Naive thymus-derived CD4-positive, alpha-beta T cell (primary cell): Measurements from ENCODE around the gene OR2L2. TPM values are rescaled to one million over a fixed set of nuclear protein-coding genes. Genes with fewer than 3 reads are reported as not detected.

ENCODE experiments used
- ATAC-seq: fragments of 150-1000 bp; cut with Tn5 transposase; 2 replicates; pipeline ENCODE4 v1.10.0; 2021; ENCODE audit warnings: mild to moderate bottlenecking, moderate library complexity
- CTCF ChIA-PET: fragments of 350-600 bp; sonication (Branson Sonifier 250); formaldehyde crosslinking; loops from one replicate; lab custom pipeline; 2021; ENCODE audit warnings: antibody characterized with exemption; lab: Charles Lee
- POLR2A ChIA-PET: fragments of 350-600 bp; sonication (Branson Sonifier 250); formaldehyde crosslinking; loops from one replicate; lab custom pipeline; 2021; ENCODE audit warnings: antibody characterized with exemption, inconsistent platforms; lab: Charles Lee
- DNase-seq, 9 donors: peaks; one replicate each; pipeline versions ENCODE4 v3.0.0 to v3.0.0-alpha.2; 2020 to 2022; ENCODE audit warnings: mixed read lengths in 1 of 9
- H3K27ac ChIP-seq: one replicate; pipeline ENCODE4 v1.7.0; 2013; ENCODE audit warnings: mild to moderate bottlenecking, low read depth, low read length, moderate library complexity
- H3K27me3 ChIP-seq, 2 donors: one replicate each; pipeline ENCODE4 v1.7.0; 2013; ENCODE audit warnings: low read length in 2 of 2, mild to moderate bottlenecking in 2 of 2, moderate library complexity in 2 of 2; ENCODE audit not compliant: control insufficient read depth in 2 of 2, insufficient read depth in 2 of 2
- H3K36me3 ChIP-seq, 3 experiments: 1 replicate in 2 of 3; 2 replicates in 1 of 3; pipeline ENCODE4 v1.7.0; 2013; ENCODE audit warnings: low read length in 3 of 3, mild to moderate bottlenecking in 3 of 3, moderate library complexity in 1 of 3; ENCODE audit not compliant: insufficient read depth in 3 of 3, control insufficient read depth in 2 of 3
- H3K4me1 ChIP-seq, 2 donors: one replicate each; pipeline ENCODE4 v1.7.0; 2013; ENCODE audit warnings: low read length in 2 of 2, mild to moderate bottlenecking in 2 of 2, moderate library complexity in 1 of 2; ENCODE audit not compliant: control insufficient read depth in 2 of 2, insufficient read depth in 2 of 2
- H3K4me3 ChIP-seq: 2 replicates; pipeline ENCODE4 v1.7.0; 2013; ENCODE audit warnings: mild to moderate bottlenecking, low read length
- H3K9me3 ChIP-seq, 3 experiments: 1 replicate in 2 of 3; 2 replicates in 1 of 3; pipeline ENCODE4 v1.7.0; 2013; ENCODE audit warnings: low read length in 3 of 3; ENCODE audit not compliant: control insufficient read depth in 2 of 3
- H3K27ac Mint-ChIP-seq, 9 donors: one replicate each; pipeline ENCODE4 v1.8.0; 2020 to 2022; ENCODE audit warnings: mixed read lengths in 9 of 9, mild to moderate bottlenecking in 8 of 9, moderate library complexity in 5 of 9, inconsistent platforms in 2 of 9
- H3K27me3 Mint-ChIP-seq, 5 donors: one replicate each; pipeline ENCODE4 v1.8.0; 2021 to 2022; ENCODE audit warnings: mixed read lengths in 5 of 5, mild to moderate bottlenecking in 1 of 5
- H3K36me3 Mint-ChIP-seq, 5 donors: one replicate each; pipeline ENCODE4 v1.8.0; 2020 to 2022; ENCODE audit warnings: mixed read lengths in 5 of 5, mild to moderate bottlenecking in 3 of 5, inconsistent platforms in 1 of 5
- H3K4me1 Mint-ChIP-seq, 7 donors: one replicate each; pipeline ENCODE4 v1.8.0; 2020 to 2022; ENCODE audit warnings: mixed read lengths in 7 of 7, mild to moderate bottlenecking in 3 of 7, inconsistent platforms in 1 of 7
- H3K4me3 Mint-ChIP-seq, 10 donors: one replicate each; pipeline ENCODE4 v1.8.0; 2020 to 2022; ENCODE audit warnings: mild to moderate bottlenecking in 10 of 10, mixed read lengths in 10 of 10, moderate library complexity in 6 of 10, inconsistent platforms in 2 of 10
- H3K9me3 Mint-ChIP-seq, 11 donors: one replicate each; pipeline ENCODE4 v1.8.0; 2020 to 2022; ENCODE audit warnings: mixed read lengths in 11 of 11, mild to moderate bottlenecking in 4 of 11, inconsistent platforms in 1 of 11, moderate library complexity in 1 of 11
- intact Hi-C, 2 donors: fragments of 100-400 bp; cut with micrococcal nuclease; formaldehyde crosslinking; loops; one replicate each; pipeline ENCODE4 v1.15.1; 2023
- polyA plus RNA-seq, 2 donors: library from polyadenylated mRNA; unstranded; fragments of 300-500 nt; fragmentation: Illumina TruSeq; gene quantifications; one replicate each; pipeline ENCODE4 v1.2.3, GENCODE V29; 2021
- total RNA-seq, 6 experiments: library from RNA in 5 of 6; stranded (reverse) in 5 of 6; gene quantifications; 1 replicate in 5 of 6; 2 replicates in 1 of 6; pipeline ENCODE4 v1.2.3 and lab custom pipeline; 2021 to 2026

OR2L2 gene
- total and polyA plus RNA-seq, 7 experiments from 2014 or later, result 0.17 to 0.64 (median 0.33) TPM

DNA sequence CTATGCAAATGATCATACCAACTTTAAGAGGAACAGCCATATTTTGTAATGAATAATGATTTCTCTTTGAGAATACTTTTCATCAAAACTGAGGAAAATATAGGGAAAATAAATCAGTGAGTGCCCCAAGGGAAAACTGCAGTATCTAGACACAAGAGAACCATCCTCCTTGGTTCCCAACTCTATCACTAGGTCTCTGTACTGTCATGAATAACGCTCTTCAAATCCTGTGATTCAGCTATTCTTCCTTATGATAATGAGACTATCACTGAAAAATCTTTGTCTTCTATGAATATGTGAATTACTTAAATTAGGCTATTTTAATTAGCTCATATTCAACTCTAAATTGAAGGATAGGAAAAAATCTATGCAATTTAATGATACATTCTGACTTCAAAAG lies 14.1 kb upstream of the OR2L2 start:
- Mint-ChIP-seq H3K27ac (no peak overlapping the region), H3K9me3 (peaks cover 0 to 45% (median 9%) of the 10 kb centered on the region in 11 donors), H3K27me3 (no peaks in the 10 kb centered on the region), H3K4me3 (no peak overlapping the region), H3K4me1 (no peaks in the 10 kb centered on the region), H3K36me3 (peaks cover 0 to 48% (median 0%) of the 10 kb centered on the region in 5 donors)
- CTCF ChIA-PET, result no interaction called here
- no peak overlapping the region for H3K27ac ChIP-seq
- H3K4me1 ChIP-seq, result no peaks in the 10 kb centered on the region
- no peak overlapping the region for H3K4me3 ChIP-seq
- ATAC-seq, result no peak
- H3K9me3 ChIP-seq, result peaks cover 0 to 12% (median 0%) of the 10 kb centered on the region in 3 experiments
- no peaks in the 10 kb centered on the region for H3K36me3 ChIP-seq
- intact Hi-C loops, result no loop called here
- DNase-seq, result no peak
- POLR2A ChIA-PET, result no interaction called here
- no peaks in the 10 kb centered on the region for H3K27me3 ChIP-seq

GRCh38 chr1:248045209-248045608 lies 15.3 kb downstream of the OR2L2 start:
- ChIA-PET POLR2A (no interaction called here), CTCF (no interaction called here)
- Mint-ChIP-seq H3K27me3 (no peaks in the 10 kb centered on the region), H3K4me1 (no peaks in the 10 kb centered on the region), H3K9me3 (peaks cover 10 to 52% (median 17%) of the 10 kb centered on the region in 11 donors), H3K27ac (no peak overlapping the region), H3K36me3 (peaks cover 0 to 10% (median under 1%) of the 10 kb centered on the region in 5 donors), H3K4me3 (no peak overlapping the region)
- no peak overlapping the region for H3K4me3 ChIP-seq
- intact Hi-C loops, result no loop called here
- no peak overlapping the region for H3K27ac ChIP-seq
- no peaks in the 10 kb centered on the region for H3K36me3 ChIP-seq
- H3K27me3 ChIP-seq, result no peaks in the 10 kb centered on the region
- ATAC-seq, result no peak
- no peak for DNase-seq
- H3K4me1 ChIP-seq, result no peaks in the 10 kb centered on the region
- H3K9me3 ChIP-seq, result peaks cover 0 to 5% (median 0%) of the 10 kb centered on the region in 3 experiments

GRCh38 chr1:248046536-248046935 lies 16.7 kb downstream of the OR2L2 start, which contains the start of gene OR2L3:
Gene OR2L3, plus strand, starts transcription at chr1:248046836. Its CDS starts 13,846 bp downstream, at chr1:248060682.
- Mint-ChIP-seq H3K4me3 (no peak within 1 kb of the TSS), H3K4me1 (no peaks in the 10 kb centered on the region), H3K9me3 (peaks cover 10 to 49% (median 14%) of the 10 kb centered on the region in 11 donors), H3K36me3 (peaks cover 0 to 10% (median 0%) of the 10 kb centered on the region in 5 donors), H3K27ac (no peak within 1 kb of the TSS), H3K27me3 (no peaks in the 10 kb centered on the region)
- intact Hi-C loops, result no loop called here
- no peak for ATAC-seq
- DNase-seq, result no peak
- peaks cover 0 to 5% (median 0%) of the 10 kb centered on the region in 3 experiments for H3K9me3 ChIP-seq
- H3K4me1 ChIP-seq, result no peaks in the 10 kb centered on the region
- H3K4me3 ChIP-seq, result no peak within 1 kb of the TSS
- no peaks in the 10 kb centered on the region for H3K36me3 ChIP-seq
- no peaks in the 10 kb centered on the region for H3K27me3 ChIP-seq
- POLR2A ChIA-PET, result no interaction called here
- CTCF ChIA-PET, result no interaction called here
- H3K27ac ChIP-seq, result no peak within 1 kb of the TSS

GRCh38 chr1:248047008-248047407 lies 17.1 kb downstream of the OR2L2 start:
- Histone ChIP-seq H3K4me1 (no peaks in the 10 kb centered on the region), H3K27ac (no peak overlapping the region), H3K4me3 (no peak overlapping the region), H3K36me3 (no peaks in the 10 kb centered on the region), H3K9me3 (peaks cover 0 to 5% (median 0%) of the 10 kb centered on the region in 3 experiments), H3K27me3 (no peaks in the 10 kb centered on the region)
- POLR2A ChIA-PET, result no interaction called here
- Mint-ChIP-seq H3K9me3 (peaks cover 10 to 49% (median 14%) of the 10 kb centered on the region in 11 donors), H3K27ac (no peak overlapping the region), H3K36me3 (peaks cover 0 to 10% (median 0%) of the 10 kb centered on the region in 5 donors), H3K4me1 (no peaks in the 10 kb centered on the region), H3K4me3 (no peak overlapping the region), H3K27me3 (no peaks in the 10 kb centered on the region)
- DNase-seq, result no peak
- ATAC-seq, result no peak
- CTCF ChIA-PET, result no interaction called here
- intact Hi-C loops, result no loop called here

GRCh38 chr1:248054671-248055070 lies 24.8 kb downstream of the OR2L2 start:
- CTCF ChIA-PET, result no interaction called here
- intact Hi-C loops, result no loop called here
- no peak for DNase-seq
- H3K27ac ChIP-seq, result no peak overlapping the region
- H3K9me3 ChIP-seq, result no peaks in the 10 kb centered on the region
- no peaks in the 10 kb centered on the region for H3K27me3 ChIP-seq
- H3K4me1 Mint-ChIP-seq, result no peaks in the 10 kb centered on the region
- POLR2A ChIA-PET, result no interaction called here
- H3K4me3 ChIP-seq, result no peak overlapping the region
- no peak overlapping the region for H3K4me3 Mint-ChIP-seq
- H3K4me1 ChIP-seq, result no peaks in the 10 kb centered on the region
- H3K36me3 Mint-ChIP-seq, result no peaks in the 10 kb centered on the region
- no peak overlapping the region for H3K27ac Mint-ChIP-seq
- H3K27me3 Mint-ChIP-seq, result peaks cover 0 to 6% (median 0%) of the 10 kb centered on the region in 5 donors
- peaks cover 1 to 49% (median 16%) of the 10 kb centered on the region in 11 donors for H3K9me3 Mint-ChIP-seq
- H3K36me3 ChIP-seq, result no peaks in the 10 kb centered on the region
- no peak for ATAC-seq

- ATAC-seq, result no peak
- no peaks in the 10 kb centered on the region for H3K4me1 Mint-ChIP-seq
- peaks cover 0 to 6% (median 0%) of the 10 kb centered on the region in 5 donors for H3K27me3 Mint-ChIP-seq
- ChIA-PET POLR2A (no interaction called here), CTCF (no interaction called here)
- H3K27ac ChIP-seq, result no peak overlapping the region
- H3K36me3 Mint-ChIP-seq, result no peaks in the 10 kb centered on the region
- no peaks in the 10 kb centered on the region for H3K4me1 ChIP-seq
- no peak for DNase-seq
- no peaks in the 10 kb centered on the region for H3K9me3 ChIP-seq
- no peaks in the 10 kb centered on the region for H3K27me3 ChIP-seq
- no peak overlapping the region for H3K4me3 ChIP-seq
- peaks cover 1 to 46% (median 16%) of the 10 kb centered on the region in 11 donors for H3K9me3 Mint-ChIP-seq
- intact Hi-C loops, result no loop called here
- no peak overlapping the region for H3K4me3 Mint-ChIP-seq
- no peak overlapping the region for H3K27ac Mint-ChIP-seq
- H3K36me3 ChIP-seq, result no peaks in the 10 kb centered on the region
Measured at GRCh38 chr1:248055261-248055660, 25.4 kb downstream of the OR2L2 start.

DNA sequence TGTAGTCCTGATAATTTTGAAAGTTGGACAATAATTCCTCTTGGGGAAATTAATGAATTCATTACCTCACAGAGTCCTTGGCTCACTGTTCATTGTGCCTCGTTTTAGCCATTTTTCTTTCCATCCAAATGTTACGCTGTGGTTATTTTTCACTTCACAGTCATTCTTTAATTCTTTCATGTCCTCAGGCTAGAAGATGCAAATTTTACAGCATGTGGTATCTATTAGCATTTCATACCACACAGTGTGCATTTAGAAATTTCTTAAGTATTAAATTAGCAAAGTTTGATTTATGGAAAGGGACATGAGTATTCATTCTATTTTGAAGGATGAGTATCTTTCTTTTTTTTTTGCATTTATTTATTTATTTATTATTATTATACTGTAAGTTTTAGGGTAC lies 35.2 kb downstream of the OR2L2 start:
- H3K36me3 ChIP-seq, result no peaks in the 10 kb centered on the region
- no peaks in the 10 kb centered on the region for H3K4me1 Mint-ChIP-seq
- DNase-seq (no peak), ATAC-seq (no peak)
- peaks cover 4 to 36% (median 10%) of the 10 kb centered on the region in 11 donors for H3K9me3 Mint-ChIP-seq
- no peaks in the 10 kb centered on the region for H3K4me1 ChIP-seq
- no peak overlapping the region for H3K4me3 Mint-ChIP-seq
- no peaks in the 10 kb centered on the region for H3K27me3 ChIP-seq
- no peak overlapping the region for H3K4me3 ChIP-seq
- peaks cover 0 to 22% (median 3%) of the 10 kb centered on the region in 5 donors for H3K36me3 Mint-ChIP-seq
- peaks cover 0 to 3% (median 0%) of the 10 kb centered on the region in 5 donors for H3K27me3 Mint-ChIP-seq
- H3K27ac ChIP-seq, result no peak overlapping the region
- H3K27ac Mint-ChIP-seq, result no peak overlapping the region
- ChIA-PET POLR2A (no interaction called here), CTCF (no interaction called here)
- no peaks in the 10 kb centered on the region for H3K9me3 ChIP-seq
- intact Hi-C loops, result no loop called here
